ENCODE results near the gene TTYH3.

DNA sequence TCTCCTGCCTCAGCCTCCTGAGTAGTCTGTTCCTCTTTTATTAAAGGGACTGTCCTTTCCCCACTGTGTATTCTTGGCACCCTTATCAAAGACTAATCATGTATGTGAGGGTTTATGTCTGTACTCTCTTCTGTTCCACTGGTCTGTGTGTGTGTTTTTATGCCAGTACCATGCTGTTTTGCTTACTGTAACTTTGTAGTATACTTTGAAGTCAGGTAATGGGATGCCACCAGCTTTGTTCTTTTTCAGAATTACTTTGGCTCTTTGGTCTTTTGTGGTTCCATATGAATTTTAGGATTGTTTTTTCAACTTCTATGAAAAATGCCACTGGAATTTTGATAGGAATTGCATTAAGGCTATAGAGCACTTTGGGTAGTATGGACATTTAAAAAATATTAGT is 42.1 kb downstream of the TTYH3 start:
- TF ChIP-seq TAF15 (IDR thresholded peaks at IDR 0.05; ENCODE audit: low read depth, low read length) (no peak), KLF10 (CRISPR knock-in tag; IDR thresholded peaks at IDR 0.05) (no peak), NR2C1 (IDR thresholded peaks at IDR 0.05) (no peak), NR2C1 (tag; IDR thresholded peaks at IDR 0.05) (no peak), EZH2 (IDR thresholded peaks at IDR 0.05; ENCODE audit: borderline replicate concordance, low read depth, low read length) (no peak), CHD2 (IDR thresholded peaks at IDR 0.05; ENCODE audit: low read depth, low read length) (no peak), ZFP36 (IDR thresholded peaks at IDR 0.05; ENCODE audit: low read depth, low read length, partially characterized antibody) (no peak), EGR1 (conservative IDR thresholded peaks at IDR 0.05) (no peak)
- TF ChIP-seq, protein P1, sequence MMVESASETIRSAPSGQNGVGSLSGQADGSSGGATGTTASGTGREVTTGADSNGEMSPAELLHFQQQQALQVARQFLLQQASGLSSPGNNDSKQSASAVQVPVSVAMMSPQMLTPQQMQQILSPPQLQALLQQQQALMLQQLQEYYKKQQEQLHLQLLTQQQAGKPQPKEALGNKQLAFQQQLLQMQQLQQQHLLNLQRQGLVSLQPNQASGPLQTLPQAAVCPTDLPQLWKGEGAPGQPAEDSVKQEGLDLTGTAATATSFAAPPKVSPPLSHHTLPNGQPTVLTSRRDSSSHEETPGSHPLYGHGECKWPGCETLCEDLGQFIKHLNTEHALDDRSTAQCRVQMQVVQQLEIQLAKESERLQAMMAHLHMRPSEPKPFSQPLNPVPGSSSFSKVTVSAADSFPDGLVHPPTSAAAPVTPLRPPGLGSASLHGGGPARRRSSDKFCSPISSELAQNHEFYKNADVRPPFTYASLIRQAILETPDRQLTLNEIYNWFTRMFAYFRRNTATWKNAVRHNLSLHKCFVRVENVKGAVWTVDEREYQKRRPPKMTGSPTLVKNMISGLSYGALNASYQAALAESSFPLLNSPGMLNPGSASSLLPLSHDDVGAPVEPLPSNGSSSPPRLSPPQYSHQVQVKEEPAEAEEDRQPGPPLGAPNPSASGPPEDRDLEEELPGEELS (CRISPR knock-in tag; IDR thresholded peaks at IDR 0.05; ENCODE audit: borderline replicate concordance), result no peak
- TF ChIP-seq, protein P2, sequence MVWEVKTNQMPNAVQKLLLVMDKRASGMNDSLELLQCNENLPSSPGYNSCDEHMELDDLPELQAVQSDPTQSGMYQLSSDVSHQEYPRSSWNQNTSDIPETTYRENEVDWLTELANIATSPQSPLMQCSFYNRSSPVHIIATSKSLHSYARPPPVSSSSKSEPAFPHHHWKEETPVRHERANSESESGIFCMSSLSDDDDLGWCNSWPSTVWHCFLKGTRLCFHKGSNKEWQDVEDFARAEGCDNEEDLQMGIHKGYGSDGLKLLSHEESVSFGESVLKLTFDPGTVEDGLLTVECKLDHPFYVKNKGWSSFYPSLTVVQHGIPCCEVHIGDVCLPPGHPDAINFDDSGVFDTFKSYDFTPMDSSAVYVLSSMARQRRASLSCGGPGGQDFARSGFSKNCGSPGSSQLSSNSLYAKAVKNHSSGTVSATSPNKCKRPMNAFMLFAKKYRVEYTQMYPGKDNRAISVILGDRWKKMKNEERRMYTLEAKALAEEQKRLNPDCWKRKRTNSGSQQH (CRISPR knock-in tag; IDR thresholded peaks at IDR 0.05), result no peak
